Stimulated activated CD4-positive, alpha-beta T cell treated with anti-CD3 and anti-CD28 coated beads, Interleukin-4, amount 100 ng/mL, for 24 hours (primary cell): ENCODE results near the gene GRIN1.

Experiments used
- DNase-seq: peaks from one replicate; pipeline ENCODE4 v3.0.0-alpha.2; 2020

GRIN1 gene

GRCh38 chr9:137138722-137139467 lies at the start of gene GRIN1:
Gene GRIN1, plus strand, starts transcription at chr9:137139154. Its CDS starts 333 bp downstream, at chr9:137139487.
- DNase-seq = no peak

DNA sequence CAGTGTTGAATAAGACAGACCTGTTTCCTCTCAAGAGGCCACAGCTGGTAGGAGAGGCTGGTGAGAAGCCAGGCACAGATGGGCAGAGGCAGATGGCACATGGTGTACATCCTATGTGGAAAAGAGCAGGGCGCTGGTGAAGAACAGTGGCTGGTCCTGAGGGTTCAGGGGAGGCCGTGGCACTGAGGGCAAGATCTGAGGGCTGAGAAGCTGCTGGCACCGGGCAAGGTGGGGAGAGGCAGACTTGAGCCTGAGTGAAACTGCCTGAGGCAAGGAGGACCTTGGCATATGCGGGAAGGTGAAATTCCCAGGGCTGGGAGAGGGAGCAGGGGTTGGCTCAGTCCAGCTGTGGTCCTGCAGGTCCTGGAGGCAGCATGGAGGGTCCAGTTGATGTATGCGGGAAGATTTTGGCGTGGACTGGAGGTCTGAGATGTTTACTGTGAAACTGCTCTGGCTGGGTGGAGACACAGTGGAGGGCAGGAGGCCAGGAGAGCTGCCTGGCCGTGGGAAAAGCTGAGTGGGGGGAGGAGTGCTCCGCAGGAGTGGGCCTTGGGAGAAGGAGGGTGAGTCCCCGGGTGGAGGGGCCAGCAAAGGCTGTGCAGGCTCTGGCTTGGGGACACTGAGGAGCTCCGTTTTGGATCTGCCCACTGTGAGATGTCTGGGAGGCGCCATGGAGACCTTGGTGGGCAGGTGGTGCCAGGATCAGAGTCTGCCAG lies 49.6 kb upstream of the GRIN1 start:
- DNase-seq = no peak

- DNase-seq = peak; percentile 88
Observed at GRCh38 chr9:137095664-137096517, 43.1 kb upstream of the GRIN1 start.

GRCh38 chr9:137096785-137097546 lies 42.0 kb upstream of the GRIN1 start:
- DNase-seq = no peak

- no peak for DNase-seq
Observed at GRCh38 chr9:137097761-137098462, 41.0 kb upstream of the GRIN1 start.

DNA sequence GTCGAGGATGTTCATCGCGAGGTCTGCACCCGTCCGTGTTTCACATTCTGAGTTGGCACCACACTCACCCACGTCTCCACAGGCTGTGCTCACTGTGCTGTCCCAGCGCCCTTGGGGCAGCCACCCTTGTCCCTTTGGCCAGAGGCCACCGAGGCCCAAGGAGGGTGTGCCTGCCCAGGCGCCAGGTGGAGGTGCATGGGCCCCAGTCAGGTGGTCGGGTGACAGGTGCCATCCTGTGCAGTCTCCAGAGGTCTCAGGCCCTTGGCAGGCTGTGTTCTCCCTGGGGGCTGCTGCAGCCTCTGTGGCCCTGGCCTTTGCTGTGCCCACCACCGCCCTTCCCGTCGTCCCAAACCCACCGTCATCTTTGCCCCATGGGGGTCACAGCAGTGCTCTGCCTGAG lies 39.7 kb upstream of the GRIN1 start:
- no peak for DNase-seq

DNA sequence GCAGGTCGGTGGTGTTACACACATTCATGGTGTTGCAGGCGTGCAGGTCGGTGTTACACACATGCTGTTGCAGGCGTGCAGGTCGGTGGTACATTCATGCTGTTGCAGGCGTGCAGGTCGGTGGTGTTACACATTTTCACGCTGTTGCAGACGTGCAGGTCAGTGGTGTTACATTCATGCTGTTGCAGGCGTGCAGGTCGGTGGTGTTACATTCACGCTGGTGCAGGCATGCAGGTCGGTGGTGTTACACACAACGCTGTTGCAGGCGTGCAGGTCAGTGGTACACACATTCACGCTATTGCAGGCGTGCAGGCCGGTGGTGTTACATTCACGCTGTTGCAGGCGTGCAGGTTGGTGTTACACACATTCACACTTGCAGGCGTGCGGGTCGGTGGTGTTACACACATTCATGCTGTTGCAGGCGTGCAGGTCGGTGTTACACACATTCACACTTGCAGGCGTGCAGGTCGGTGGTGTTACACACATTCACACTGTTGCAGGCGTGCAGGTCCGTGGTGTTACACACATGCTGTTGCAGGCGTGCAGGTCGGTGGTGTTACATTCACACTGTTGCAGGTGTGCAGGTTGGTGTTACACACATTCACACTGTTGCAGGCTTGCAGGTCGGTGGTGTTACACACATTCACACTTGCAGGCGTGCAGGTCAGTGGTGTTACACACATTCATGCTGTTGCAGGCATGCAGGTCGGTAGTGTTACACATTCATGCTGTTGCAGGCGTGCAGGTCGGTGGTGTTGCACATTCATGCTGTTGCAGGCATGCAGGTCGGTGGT lies 35.6 kb upstream of the GRIN1 start:
- DNase-seq = no peak

- no peak for DNase-seq
Observed at GRCh38 chr9:137105814-137106661, 32.9 kb upstream of the GRIN1 start.

GRCh38 chr9:137106662-137107250 lies 32.2 kb upstream of the GRIN1 start:
- DNase-seq = no peak

GRCh38 chr9:137107312-137107921 lies 31.5 kb upstream of the GRIN1 start:
- DNase-seq = no peak

GRCh38 chr9:137107982-137108381 lies 31.0 kb upstream of the GRIN1 start:
- no peak for DNase-seq

GRCh38 chr9:137108608-137109249 lies 30.2 kb upstream of the GRIN1 start:
- no peak for DNase-seq

DNA sequence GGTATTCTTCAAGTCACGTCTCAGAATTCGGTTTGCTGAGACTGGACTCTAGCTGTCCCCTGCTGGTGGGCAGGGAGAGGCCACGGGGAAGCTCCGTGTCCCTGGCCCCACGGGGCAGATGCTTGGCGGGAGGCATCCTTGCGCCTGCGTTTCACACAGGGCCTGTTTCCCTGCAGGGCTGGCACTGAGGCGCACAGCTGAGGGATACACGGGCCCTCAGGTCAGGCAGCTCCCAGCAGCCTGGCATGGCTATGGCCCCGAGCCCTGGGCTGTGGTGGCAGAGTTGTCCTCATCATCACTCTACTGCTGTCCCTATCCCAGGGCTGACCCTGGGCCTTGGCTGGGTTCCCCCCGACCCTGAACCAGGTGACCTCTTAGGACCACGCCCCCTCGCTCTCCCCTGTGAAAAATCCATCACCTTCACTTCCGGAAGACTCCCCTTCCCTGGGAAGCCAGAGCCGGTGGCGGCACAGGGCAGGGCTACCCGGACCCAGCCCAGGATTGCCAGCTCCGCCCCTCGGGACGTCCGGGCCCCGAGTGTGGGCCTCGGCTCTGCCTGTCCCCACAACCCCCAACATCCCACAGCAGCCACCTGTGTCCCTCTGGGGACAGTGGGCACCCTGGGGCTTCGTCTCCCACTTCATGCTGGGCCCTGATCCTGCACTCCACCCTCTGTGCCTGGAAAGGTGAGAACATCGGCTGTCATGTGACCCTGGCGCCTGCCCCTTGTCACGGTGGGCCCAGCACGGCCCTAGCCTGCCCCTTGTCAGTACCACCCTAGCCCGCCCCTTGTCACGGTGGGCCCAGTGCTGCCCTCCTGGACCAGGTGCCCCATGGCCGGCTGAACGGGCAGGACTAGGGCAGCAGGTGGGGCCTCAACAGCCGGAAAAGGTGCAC lies 29.5 kb upstream of the GRIN1 start:
- no peak for DNase-seq

GRCh38 chr9:137110147-137110910 lies 28.6 kb upstream of the GRIN1 start:
- no peak for DNase-seq

DNA sequence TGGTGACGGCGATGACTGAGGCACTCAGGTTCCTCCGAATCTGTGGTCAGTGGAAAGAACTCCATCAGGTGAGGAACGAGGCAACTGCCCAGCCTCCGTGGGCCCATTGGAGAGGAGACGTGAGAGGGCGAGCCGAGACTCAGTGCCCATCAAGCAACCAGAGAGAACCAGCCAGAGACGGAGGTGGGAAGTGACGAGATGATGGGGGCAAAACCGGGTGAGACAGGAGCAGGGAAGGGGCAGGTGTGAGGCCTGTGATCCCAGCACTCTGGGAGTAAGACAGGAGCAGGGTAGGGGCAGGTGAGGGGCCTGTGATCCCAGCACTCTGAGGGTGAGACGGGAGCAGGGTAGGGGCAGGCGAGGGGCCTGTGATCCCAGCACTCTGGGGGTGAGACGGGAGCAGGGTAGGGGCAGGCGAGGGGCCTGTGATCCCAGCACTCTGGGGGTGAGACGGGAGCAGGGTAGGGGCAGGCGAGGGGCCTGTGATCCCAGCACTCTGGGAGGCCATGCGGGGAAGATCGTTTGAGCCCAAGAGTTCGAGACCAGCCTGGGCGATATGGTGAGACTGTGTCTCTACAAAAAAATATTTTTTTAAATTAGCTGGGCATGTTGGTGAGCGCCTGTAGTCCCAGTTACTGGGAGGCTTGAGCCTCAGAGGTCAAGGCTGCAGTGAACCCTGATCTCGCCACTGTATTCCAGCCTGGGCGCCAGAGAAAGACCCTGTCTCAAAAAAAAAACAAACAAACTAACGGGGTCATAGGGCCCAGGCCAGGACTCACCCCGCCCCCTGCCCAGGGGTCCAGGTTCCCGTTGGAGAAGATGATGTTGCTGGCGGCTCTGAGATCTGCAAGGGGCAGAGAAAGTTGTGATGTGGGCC lies 27.8 kb upstream of the GRIN1 start:
- DNase-seq = no peak
